ENCODE results near the gene PEX14.

GRCh38 chr1:10530756-10531495 is 56.2 kb downstream of the PEX14 start:
- TF ChIP-seq CTCF (IDR thresholded peaks at IDR 0.05) (no peak), POLR2AphosphoS5 (IDR thresholded peaks at IDR 0.05; ENCODE audit: insufficient read depth in 1 of 2, low read depth in 1 of 2) (no peak), POLR2A (IDR thresholded peaks at IDR 0.05) (no peak)
